Measurements from ENCODE around the gene CDKN2B-AS1.
"Not testable (repeated sequence)": the region's sequence is repeated elsewhere in the genome, so short reads cannot be mapped to it uniquely, and the experiment has no call there.

CDKN2B-AS1 gene

GRCh38 chr9:21994556-21995005 lies at the start of gene CDKN2B-AS1:
TSS of gene CDKN2B-AS1 (plus strand) at chr9:21994791.
- peak in 1 of 2 experiments; percentile 11 for DNase-seq (ENCODE audit: low read depth in 2 of 2)

GRCh38 chr9:21945606-21946005 lies 49.0 kb upstream of the CDKN2B-AS1 start:
- DNase-seq (ENCODE audit: low read depth in 2 of 2) = no peak

DNA sequence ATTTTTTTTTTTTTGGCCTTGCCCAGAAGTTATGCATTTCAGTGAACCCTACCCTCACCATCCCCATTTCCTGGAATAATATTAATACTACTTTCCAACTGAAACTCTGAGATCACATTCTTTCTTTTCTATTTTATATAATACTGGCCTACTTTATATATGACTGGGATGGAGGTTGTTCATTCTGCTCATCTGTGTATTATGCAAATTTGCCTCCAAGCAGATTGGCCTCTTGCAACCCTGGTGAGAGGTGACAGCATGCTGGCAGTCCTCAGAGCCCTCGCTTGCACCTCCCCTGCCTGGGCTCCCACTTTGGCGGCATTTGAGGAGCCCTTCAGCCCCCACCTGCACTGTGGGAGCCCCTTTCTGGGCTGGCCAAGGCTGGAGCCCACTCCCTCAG lies 35.8 kb upstream of the CDKN2B-AS1 start:
- no peak for DNase-seq (ENCODE audit: low read depth in 2 of 2)

GRCh38 chr9:21959268-21959667 lies 35.3 kb upstream of the CDKN2B-AS1 start:
- not testable (repeated sequence) for DNase-seq (ENCODE audit: low read depth in 2 of 2)

- no peak for DNase-seq (ENCODE audit: low read depth in 2 of 2)
These were observed 33.0 kb upstream of the CDKN2B-AS1 start for GRCh38 chr9:21961569-21961968.

DNA sequence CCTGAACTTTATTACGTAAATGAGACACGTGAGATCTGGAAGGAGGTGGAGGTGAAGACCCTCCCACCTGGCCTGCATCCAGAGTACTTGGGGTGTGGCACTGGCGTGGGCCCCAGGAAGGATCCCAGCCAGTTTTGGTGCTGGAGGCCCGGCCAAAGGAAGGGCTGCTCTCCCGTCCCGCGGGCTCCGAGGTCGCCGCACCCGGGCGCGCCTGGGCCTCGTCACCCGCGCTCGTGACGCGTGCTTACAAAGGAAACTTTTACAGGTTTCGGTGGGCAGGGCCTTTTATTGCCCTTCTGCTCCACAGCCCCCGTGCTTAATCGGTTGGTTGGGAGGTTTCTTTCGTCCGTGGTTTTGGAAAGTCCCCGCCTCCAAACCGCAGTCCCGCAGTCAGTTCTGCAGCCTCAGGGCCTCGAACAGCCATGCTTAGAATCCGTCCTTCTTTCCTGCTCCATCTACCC lies 29.6 kb upstream of the CDKN2B-AS1 start:
- no peak for DNase-seq (ENCODE audit: low read depth in 2 of 2)

GRCh38 chr9:21965401-21965951 lies 29.1 kb upstream of the CDKN2B-AS1 start:
- peak; percentile 33 to 35 for DNase-seq (ENCODE audit: low read depth in 2 of 2)

- no peak for DNase-seq (ENCODE audit: low read depth in 2 of 2)
These were observed 28.3 kb upstream of the CDKN2B-AS1 start for GRCh38 chr9:21966140-21966851.

- DNase-seq (ENCODE audit: low read depth in 2 of 2) = no peak
These were observed 27.4 kb upstream of the CDKN2B-AS1 start for GRCh38 chr9:21967169-21967568.

GRCh38 chr9:21967702-21968101 lies 26.9 kb upstream of the CDKN2B-AS1 start:
- DNase-seq (ENCODE audit: low read depth in 2 of 2) = no peak

DNA sequence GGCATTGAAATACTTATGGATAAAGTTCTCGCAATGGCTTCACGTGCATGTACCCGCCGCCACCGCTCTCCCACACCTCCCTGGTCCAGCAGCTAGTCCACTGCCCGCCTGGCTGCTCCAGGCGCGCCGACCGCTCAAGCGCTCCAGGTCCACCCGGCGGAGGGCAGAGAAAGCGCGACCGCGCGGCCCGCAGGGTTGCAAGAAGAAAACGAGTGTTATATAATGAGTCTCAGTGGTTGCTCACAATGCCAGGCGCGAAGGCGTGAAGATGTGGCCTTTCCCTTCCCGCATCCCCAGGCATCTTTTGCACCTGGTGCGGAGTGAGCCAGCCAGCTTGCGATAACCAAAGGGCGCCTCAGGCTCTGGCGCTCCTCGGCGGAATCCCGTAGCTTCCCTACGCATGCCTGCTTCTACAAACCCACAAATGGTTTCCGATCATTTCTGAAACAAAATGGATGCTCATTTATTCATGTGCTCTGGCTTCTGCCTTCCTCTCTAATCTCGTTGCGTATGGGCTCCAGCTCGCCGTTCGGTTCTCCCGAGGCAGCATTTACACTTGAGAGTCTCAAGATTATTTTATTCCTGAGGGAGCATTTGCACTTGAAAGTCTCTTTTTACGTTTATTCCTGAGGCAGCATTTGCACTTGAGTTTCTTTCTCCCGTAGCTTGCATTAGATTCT lies 26.1 kb upstream of the CDKN2B-AS1 start:
- DNase-seq (ENCODE audit: low read depth in 2 of 2) = no peak

DNA sequence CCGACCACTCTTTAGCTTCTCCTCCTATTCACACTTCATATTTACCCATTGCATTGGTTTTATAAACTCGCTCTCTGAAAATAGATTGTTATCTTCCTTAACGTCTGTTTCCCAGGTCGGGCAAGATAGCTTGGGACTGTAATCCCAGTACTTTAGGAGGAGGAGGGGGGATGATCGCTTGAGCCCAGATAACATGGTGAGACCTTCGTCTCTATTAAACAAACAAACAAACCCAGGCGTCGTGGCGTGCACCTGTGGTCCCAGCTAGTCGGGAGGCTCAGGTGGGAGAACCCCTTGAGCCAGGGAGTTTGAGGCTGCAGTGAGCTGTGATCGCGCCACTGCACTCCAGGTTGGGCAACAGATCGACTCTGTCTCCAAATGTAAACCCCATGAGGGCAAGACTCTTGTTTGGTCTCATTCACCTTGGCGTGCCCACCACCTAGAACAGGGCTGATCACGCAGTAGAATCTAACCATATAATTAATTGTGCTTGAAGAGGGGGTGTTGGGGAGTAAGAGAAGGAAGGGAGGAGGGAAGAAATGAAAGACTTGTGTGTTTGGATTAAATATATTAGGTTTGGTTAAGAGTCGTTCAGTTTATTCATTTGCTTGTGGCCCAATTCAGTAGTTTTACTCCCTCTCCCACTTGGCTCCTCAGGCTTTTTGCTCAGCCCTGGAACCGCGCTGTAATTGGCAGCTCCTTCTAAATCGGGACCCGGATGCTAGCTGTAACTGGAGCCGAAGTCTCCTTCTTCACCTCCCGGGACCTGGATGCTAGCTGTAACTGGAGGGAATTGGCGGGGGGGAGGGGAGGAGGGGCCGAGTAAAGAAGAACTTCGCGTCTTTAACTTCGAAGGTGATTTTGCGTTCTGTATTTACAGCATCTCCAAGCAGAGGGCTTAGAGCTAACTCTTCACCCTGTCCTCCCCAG lies 25.3 kb upstream of the CDKN2B-AS1 start:
- no peak for DNase-seq (ENCODE audit: low read depth in 2 of 2)

GRCh38 chr9:21969951-21970799 lies 24.4 kb upstream of the CDKN2B-AS1 start:
- DNase-seq (ENCODE audit: low read depth in 2 of 2) = no peak

DNA sequence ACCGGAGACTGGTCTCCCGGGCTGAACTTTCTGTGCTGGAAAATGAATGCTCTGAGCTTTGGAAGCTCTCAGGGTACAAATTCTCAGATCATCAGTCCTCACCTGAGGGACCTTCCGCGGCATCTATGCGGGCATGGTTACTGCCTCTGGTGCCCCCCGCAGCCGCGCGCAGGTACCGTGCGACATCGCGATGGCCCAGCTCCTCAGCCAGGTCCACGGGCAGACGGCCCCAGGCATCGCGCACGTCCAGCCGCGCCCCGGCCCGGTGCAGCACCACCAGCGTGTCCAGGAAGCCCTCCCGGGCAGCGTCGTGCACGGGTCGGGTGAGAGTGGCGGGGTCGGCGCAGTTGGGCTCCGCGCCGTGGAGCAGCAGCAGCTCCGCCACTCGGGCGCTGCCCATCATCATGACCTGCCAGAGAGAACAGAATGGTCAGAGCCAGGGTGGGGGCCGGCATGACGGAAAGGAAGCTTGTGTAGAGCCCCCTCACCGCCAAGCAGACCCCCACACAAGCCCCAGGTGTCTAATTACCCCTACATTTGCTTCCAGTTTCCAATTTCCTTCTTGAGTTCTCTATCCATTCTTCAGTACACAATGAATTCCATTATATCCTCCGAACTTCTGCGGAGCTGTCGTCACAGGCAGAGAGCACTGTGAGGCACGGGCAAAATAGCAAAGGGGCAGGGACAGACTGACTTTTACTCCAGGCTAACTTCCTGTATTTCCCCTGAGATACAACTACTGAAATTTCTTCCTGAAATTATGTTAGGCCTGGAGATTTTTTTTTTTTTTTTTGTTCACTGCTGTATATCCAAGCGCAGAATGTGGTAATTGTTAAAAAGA lies 23.6 kb upstream of the CDKN2B-AS1 start:
- DNase-seq (ENCODE audit: low read depth in 2 of 2) = no peak

DNA sequence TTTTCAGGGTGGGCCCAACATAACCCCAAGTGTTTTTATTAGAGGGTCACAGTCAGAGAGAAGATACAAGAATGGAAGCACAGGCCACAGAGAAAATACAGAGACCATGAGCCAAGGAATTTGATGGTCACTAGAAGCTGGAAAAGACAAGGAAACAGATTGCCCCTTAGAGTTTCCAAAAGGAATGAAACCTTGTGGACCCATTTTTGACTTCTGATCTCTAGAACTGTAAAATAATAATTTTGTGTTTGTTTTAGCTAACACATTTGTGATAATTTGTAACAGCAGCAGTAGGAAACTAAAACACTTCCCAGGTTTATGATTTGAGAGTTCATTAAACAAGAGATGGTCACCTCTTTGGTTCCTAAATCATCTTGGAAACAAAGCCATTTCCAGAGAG lies 22.2 kb upstream of the CDKN2B-AS1 start:
- DNase-seq (ENCODE audit: low read depth in 2 of 2) = no peak

GRCh38 chr9:21974343-21974721 lies 20.3 kb upstream of the CDKN2B-AS1 start:
- no peak for DNase-seq (ENCODE audit: low read depth in 2 of 2)

GRCh38 chr9:21974722-21975409 lies 19.7 kb upstream of the CDKN2B-AS1 start:
- no peak for DNase-seq (ENCODE audit: low read depth in 2 of 2)

DNA sequence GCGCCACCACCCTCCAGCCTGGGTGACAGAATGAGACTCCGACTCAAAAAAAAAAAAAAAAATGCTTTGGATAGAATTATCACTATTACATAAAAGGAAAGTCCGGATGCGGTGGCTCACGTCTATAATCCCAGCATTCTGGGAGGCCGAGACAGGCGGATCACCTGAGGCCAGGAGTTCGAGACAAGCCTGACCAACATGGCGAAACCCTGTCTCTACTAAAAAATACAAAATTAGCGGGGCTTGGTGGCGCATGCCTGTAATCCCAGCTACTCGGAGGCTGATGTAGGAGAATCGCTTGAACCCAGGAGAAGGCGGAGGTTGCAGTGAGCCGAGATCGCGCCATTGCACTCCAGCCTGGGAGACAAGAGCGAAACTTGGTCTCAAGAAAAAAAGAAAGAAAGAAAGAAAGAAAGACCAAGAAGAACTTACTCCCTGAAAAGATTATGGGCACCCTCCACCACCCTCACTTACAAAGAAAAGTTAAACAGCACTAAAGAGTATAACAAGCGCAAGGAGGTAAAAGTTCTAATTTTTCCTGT lies 18.2 kb upstream of the CDKN2B-AS1 start:
- no peak for DNase-seq (ENCODE audit: low read depth in 2 of 2)

- no peak for DNase-seq (ENCODE audit: low read depth in 2 of 2)
These were observed 12.2 kb upstream of the CDKN2B-AS1 start for GRCh38 chr9:21982391-21982790.

All from fibroblast of skin of left biceps (primary cell).